ENCODE measurements around the gene TPST1. TPM values are rescaled to one million over a fixed set of nuclear protein-coding genes. Genes with fewer than 3 reads are reported as not detected.
"Not testable (repeated sequence)": the region's sequence is repeated elsewhere in the genome, so short reads cannot be mapped to it uniquely, and the experiment has no call there.

The TPST1 gene
- total RNA-seq, 1 experiment from 2014 or later, result 15.0 TPM

DNA sequence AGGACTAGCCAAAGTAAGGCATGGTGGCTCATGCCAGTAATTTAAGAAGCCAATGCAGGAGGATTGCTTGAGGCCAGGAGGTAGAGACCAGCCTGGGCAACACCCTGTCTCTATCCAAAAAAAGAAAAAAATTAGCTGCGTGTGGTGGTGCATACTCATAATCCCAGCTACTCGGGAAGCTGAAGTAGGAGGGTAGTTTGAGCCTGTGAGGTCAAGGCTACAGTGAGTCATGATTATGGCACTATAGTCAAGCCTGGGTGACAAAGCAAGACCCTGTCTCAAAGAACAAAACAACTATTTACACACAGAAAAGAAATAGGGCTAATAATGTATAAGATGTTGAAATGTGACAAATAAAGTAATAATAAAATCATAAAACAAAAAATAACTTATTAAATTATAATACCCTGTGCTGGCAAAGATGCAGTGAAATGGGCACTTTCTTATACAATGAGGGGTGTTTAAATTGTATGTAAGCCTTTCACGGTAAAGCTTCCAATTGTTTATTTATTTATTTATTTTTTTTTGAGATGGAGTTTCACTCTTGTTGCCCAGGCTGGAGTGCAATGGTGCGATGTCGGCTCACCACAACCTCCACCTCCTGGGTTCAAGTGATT, 175.2 kb downstream of the TPST1 start (continued):
- TF ChIP-seq RORB (CRISPR knock-in tag; IDR thresholded peaks at IDR 0.05), result no peak
- no peak for TF ChIP-seq JUN (CRISPR knock-in tag; IDR thresholded peaks at IDR 0.05)
- no peak for TF ChIP-seq KAT7 (CRISPR knock-in tag; IDR thresholded peaks at IDR 0.05; ENCODE audit: borderline replicate concordance)
- TF ChIP-seq ESRRA (CRISPR knock-in tag; IDR thresholded peaks at IDR 0.05; ENCODE audit: borderline replicate concordance), result no peak
- no peak for TF ChIP-seq SMAD4 (CRISPR knock-in tag; IDR thresholded peaks at IDR 0.05)

DNA sequence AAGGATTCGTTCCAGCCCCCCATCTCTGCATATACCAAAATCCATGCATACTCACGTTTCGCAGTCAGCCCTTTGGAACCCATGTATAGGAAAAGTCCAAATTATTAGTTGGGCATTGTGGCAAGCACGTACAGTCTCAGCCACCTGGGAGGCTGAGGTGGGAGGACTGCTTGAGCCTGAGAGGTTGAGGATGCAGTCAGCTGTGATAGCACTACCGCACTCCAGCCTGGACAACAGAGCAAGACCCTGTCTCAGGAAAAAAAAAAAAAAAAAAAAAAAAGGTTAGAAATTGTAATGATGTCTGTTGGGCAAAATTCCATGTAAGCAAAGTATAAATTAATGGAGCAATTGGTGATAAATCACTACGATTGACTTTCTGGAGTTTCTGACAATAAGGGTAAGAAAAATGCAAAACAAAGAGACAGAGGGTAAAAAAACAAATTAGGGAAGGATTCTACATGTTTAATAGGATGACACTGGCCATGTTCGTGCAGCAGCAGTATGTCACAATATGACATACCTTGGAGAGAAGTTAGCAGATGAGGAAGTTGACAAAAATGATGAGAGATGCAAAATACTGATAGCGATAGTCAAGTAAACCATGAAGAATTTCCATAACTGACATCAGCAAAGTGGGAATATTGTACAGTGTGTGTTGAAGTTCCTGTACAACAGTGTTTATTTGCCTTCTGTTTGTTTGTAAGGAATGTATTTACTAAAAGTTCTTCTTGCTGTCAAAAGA, 177.2 kb downstream of the TPST1 start:
- CTCF ChIA-PET; H3K9me3 Mint-ChIP-seq; H3K36me3 Mint-ChIP-seq; POLR2A ChIA-PET; H3K27ac Mint-ChIP-seq; H3K27me3 Mint-ChIP-seq (ENCODE audit: low read depth); DNase-seq (ENCODE audit: low spot score); ATAC-seq; H3K4me1 Mint-ChIP-seq; H3K4me3 Mint-ChIP-seq: not testable (repeated sequence)
- TF ChIP-seq ZNF121 (CRISPR knock-in tag; IDR thresholded peaks at IDR 0.05), result 0 out of 2 replicates have a peak, but pooled peaks have one; percentile 22

DNA sequence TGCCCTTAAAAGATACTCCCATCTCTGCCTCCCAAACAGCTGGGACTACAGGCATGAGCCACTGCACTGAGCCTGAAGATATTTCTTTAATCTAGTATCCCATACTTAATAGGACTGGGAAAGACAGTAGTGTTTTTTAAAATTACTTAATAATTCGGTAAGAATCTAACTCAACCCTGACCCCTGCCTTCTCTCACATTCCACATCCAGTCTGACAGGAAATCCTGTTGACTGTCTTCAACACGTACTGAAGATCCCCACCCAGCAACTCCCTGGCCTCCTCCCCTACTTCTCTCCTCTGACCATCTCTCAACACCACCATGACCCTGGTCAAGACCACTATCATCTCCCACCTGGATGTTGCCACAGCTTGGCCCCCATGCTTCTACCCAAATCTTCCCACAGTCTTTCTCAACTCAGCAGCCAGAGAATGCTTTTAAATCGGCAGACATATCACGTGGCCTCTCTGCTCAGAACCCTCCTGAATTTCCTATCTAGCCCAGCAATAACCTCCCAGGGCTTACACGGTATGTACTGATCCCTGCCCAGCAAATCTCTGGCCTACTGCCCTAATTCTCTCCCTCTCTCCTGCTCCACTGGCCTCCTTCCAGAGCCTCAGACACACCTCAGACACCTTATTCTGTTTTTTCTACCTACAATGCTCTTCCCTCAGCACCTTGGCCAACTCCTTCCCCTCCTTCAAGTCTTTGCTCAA, 180.2 kb downstream of the TPST1 start:
- H3K9me3 Mint-ChIP-seq; H3K36me3 Mint-ChIP-seq; H3K4me3 Mint-ChIP-seq; CTCF ChIA-PET; POLR2A ChIA-PET; H3K4me1 Mint-ChIP-seq; DNase-seq (ENCODE audit: low spot score); ATAC-seq; H3K27me3 Mint-ChIP-seq (ENCODE audit: low read depth): not testable (repeated sequence)
- H3K27ac Mint-ChIP-seq, result peak overlapping the region; percentile 5; the same call in 1 of the 2 replicates

DNA sequence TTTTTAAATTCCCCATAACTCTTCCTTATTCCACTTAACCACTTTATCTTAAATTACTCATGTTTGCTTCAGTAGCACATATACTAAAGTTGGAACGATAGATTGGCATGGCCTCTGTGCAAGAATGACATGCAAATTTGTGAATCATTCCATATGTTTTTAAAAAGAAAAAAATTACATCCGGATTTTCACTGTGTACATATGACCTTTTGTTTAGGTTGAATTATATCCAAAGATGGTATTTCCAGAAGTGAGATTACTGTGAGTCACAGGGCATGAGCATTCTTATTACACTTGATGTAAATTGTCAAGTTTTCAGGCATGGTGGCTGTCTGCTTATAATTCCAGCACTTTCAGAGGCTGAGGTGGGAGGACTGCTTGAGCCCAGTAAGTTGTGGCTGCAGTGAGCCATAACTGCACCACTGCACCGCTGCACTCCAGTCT, 190.0 kb downstream of the TPST1 start:
- H3K4me3 Mint-ChIP-seq; H3K4me1 Mint-ChIP-seq; ATAC-seq; H3K27me3 Mint-ChIP-seq (ENCODE audit: low read depth); DNase-seq (ENCODE audit: low spot score); CTCF ChIA-PET; POLR2A ChIA-PET; H3K27ac Mint-ChIP-seq; H3K9me3 Mint-ChIP-seq: not testable (repeated sequence)
- H3K36me3 Mint-ChIP-seq, result peaks cover 12% of the 10 kb centered on the region

DNA sequence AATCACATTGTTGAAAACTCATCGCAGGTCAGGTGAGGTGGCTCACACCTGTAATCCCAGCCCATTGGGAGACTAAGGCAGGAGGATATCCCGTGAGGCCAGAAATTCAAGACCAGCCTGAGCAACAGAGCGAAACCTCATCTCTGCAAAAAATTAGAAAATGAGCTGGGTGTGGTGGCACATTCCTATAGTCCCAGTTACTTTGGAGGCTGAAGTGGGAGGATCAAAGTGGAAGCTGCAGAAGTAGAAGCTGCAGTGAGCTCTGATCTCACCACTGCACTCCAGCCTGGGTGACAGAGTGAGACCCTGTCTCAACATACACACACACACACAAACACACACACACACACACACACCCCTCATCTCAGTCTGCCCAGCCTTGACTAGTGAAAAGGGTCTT, 190.9 kb downstream of the TPST1 start:
- ATAC-seq; H3K27me3 Mint-ChIP-seq (ENCODE audit: low read depth); DNase-seq (ENCODE audit: low spot score); POLR2A ChIA-PET; H3K27ac Mint-ChIP-seq; H3K4me3 Mint-ChIP-seq; H3K4me1 Mint-ChIP-seq; H3K9me3 Mint-ChIP-seq: not testable (repeated sequence)
- CTCF ChIA-PET, result interaction anchor here (1.1 kb wide), 1 partner anchor 18 kb away, joined by 3 read pairs; no protein-coding TSS in a partner anchor
- H3K36me3 Mint-ChIP-seq, result peaks cover 12% of the 10 kb centered on the region

DNA sequence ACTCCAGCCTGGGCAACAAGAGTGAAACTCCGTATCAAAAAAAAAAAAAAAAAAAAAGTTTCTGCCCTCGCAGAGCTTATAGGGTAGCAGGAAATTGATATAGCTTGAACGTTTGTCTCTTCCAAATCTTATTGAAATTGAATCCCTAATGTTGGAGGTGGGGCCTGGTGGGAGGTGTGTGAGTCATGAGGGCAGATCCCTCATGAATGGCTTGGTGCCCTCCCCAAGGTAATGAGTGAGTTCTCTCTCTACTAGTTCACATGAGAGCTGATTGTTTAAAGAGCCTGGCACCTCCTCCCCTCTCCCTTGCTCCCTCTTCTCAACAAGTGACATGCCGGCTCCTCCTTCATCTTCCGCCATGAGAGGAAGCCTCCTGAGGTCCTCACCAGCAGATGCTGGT, 193.7 kb downstream of the TPST1 start:
- H3K4me3 Mint-ChIP-seq; ATAC-seq; H3K4me1 Mint-ChIP-seq; H3K27me3 Mint-ChIP-seq (ENCODE audit: low read depth); DNase-seq (ENCODE audit: low spot score); H3K27ac Mint-ChIP-seq; CTCF ChIA-PET: not testable (repeated sequence)
- peaks cover 16% of the 10 kb centered on the region for H3K9me3 Mint-ChIP-seq
- POLR2A ChIA-PET, result interaction anchor here (0.7 kb wide), 1 partner anchor 278 kb away, joined by 3 read pairs; no protein-coding TSS in a partner anchor
- H3K36me3 Mint-ChIP-seq, result peaks cover 22% of the 10 kb centered on the region

DNA sequence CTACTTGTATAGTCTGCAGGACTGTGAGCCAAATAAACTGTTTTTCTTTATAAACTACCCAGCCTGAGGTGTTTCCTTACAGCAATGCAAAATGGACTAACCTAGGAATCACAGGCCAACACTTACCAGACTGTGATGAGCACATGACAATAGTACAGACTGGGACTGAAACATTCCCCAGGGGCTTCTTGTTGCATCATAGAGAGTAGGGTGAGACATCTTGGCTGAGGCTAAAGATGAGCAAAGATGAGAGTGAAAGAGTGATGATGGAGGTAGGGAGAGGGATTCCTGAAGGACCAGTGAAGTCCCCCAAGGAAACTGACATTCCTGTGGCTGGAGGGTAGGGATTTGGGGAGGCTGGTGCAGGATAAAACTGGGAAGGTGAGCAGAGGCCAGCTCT, 194.4 kb downstream of the TPST1 start:
- Mint-ChIP-seq H3K4me3 (no peak overlapping the region), H3K4me1 (no peaks in the 10 kb centered on the region), H3K9me3 (peaks cover 16% of the 10 kb centered on the region), H3K27me3 (ENCODE audit: low read depth) (no peaks in the 10 kb centered on the region), H3K27ac (no peak overlapping the region), H3K36me3 (peaks cover 19% of the 10 kb centered on the region)
- ChIA-PET POLR2A (no interaction called here), CTCF (no interaction called here)
- DNase-seq (ENCODE audit: low spot score) (no peak), ATAC-seq (no peak)
- TF ChIP-seq JAZF1 (CRISPR knock-in tag; IDR thresholded peaks at IDR 0.05) (no peak), GTF2I (CRISPR knock-in tag; conservative IDR thresholded peaks at IDR 0.05) (no peak), NR3C1 (CRISPR knock-in tag; conservative IDR thresholded peaks at IDR 0.05; ENCODE audit: low read depth) (no peak), CBFB (CRISPR knock-in tag; IDR thresholded peaks at IDR 0.05; ENCODE audit: low read depth) (no peak), FOXK1 (CRISPR knock-in tag; IDR thresholded peaks at IDR 0.05) (no peak), ELF4 (CRISPR knock-in tag; IDR thresholded peaks at IDR 0.05; ENCODE audit: low read depth) (no peak), RORB (CRISPR knock-in tag; IDR thresholded peaks at IDR 0.05) (no peak)
- TF ChIP-seq, protein P1, sequence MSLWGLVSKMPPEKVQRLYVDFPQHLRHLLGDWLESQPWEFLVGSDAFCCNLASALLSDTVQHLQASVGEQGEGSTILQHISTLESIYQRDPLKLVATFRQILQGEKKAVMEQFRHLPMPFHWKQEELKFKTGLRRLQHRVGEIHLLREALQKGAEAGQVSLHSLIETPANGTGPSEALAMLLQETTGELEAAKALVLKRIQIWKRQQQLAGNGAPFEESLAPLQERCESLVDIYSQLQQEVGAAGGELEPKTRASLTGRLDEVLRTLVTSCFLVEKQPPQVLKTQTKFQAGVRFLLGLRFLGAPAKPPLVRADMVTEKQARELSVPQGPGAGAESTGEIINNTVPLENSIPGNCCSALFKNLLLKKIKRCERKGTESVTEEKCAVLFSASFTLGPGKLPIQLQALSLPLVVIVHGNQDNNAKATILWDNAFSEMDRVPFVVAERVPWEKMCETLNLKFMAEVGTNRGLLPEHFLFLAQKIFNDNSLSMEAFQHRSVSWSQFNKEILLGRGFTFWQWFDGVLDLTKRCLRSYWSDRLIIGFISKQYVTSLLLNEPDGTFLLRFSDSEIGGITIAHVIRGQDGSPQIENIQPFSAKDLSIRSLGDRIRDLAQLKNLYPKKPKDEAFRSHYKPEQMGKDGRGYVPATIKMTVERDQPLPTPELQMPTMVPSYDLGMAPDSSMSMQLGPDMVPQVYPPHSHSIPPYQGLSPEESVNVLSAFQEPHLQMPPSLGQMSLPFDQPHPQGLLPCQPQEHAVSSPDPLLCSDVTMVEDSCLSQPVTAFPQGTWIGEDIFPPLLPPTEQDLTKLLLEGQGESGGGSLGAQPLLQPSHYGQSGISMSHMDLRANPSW (CRISPR knock-in tag; conservative IDR thresholded peaks at IDR 0.05; ENCODE audit: low read depth), result no peak
- TF ChIP-seq, protein P2, sequence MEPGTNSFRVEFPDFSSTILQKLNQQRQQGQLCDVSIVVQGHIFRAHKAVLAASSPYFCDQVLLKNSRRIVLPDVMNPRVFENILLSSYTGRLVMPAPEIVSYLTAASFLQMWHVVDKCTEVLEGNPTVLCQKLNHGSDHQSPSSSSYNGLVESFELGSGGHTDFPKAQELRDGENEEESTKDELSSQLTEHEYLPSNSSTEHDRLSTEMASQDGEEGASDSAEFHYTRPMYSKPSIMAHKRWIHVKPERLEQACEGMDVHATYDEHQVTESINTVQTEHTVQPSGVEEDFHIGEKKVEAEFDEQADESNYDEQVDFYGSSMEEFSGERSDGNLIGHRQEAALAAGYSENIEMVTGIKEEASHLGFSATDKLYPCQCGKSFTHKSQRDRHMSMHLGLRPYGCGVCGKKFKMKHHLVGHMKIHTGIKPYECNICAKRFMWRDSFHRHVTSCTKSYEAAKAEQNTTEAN (CRISPR knock-in tag; IDR thresholded peaks at IDR 0.05), result no peak
